SK-N-SH treated with all-trans-retinoic acid at 6 μM for 48 hours (cell line): ENCODE data around the gene GLI3.

Experiments used
- ATAC-seq: fragments of 200-7000 bp; cut with Tn5 transposase; 3 replicates; pipeline ENCODE4 v1.9.1; 2020; ENCODE audit warnings: mild to moderate bottlenecking, moderate library complexity
- ARNTL ChIP-seq: fragments of 450-650 bp; formaldehyde crosslinking; IDR thresholded peaks from 2 replicates; pipeline ENCODE4 v1.5.0; 2020; ENCODE audit warnings: low read depth, mild to moderate bottlenecking, moderate library complexity, borderline replicate concordance
- BACH2 ChIP-seq: fragments of 250-450 bp; sonication (Bioruptor Pico); IDR thresholded peaks from 2 replicates; pipeline ENCODE4 v1.9.0; 2021; ENCODE audit warnings: mild to moderate bottlenecking, borderline replicate concordance
- CREB5 ChIP-seq: fragments of 250-450 bp; sonication (Bioruptor Pico); IDR thresholded peaks from 2 replicates; pipeline ENCODE4 v1.5.1; 2020; ENCODE audit warnings: low read depth, mild to moderate bottlenecking, moderate library complexity
- CSDC2 ChIP-seq: fragments of 250-450 bp; sonication (Bioruptor Pico); IDR thresholded peaks from 2 replicates; pipeline ENCODE4 v1.5.0; 2020; ENCODE audit warnings: mild to moderate bottlenecking, moderate library complexity
- CSRNP3 ChIP-seq: fragments of 250-450 bp; sonication (Bioruptor Pico); IDR thresholded peaks from 2 replicates; pipeline ENCODE4 v1.5.1; 2021; ENCODE audit warnings: mild to moderate bottlenecking, moderate library complexity
- ESRRG ChIP-seq: fragments of 250-450 bp; sonication (Bioruptor Pico); IDR thresholded peaks from 2 replicates; pipeline ENCODE4 v1.6.1; 2021; ENCODE audit warnings: mild to moderate bottlenecking
- GLIS3 ChIP-seq: fragments of 250-450 bp; sonication (Bioruptor Pico); IDR thresholded peaks from 2 replicates; pipeline ENCODE4 v1.5.0; 2020; ENCODE audit warnings: mild to moderate bottlenecking, moderate library complexity
- ISL1 ChIP-seq: fragments of 250-450 bp; sonication (Bioruptor Pico); IDR thresholded peaks from 2 replicates; pipeline ENCODE4 v2.1.2; 2022; ENCODE audit warnings: mild to moderate bottlenecking, moderate library complexity
- OSR1 ChIP-seq: fragments of 250-450 bp; sonication (Bioruptor Pico); IDR thresholded peaks from 2 replicates; pipeline ENCODE4 v1.8.0; 2022; ENCODE audit warnings: moderate library complexity, mild to moderate bottlenecking, inconsistent platforms
- RARB ChIP-seq: fragments of 250-450 bp; sonication (Bioruptor Pico); IDR thresholded peaks from 2 replicates; pipeline ENCODE4 v1.8.0; 2021; ENCODE audit warnings: mild to moderate bottlenecking, moderate library complexity
- SNAI2 ChIP-seq: fragments of 250-450 bp; sonication (Bioruptor Pico); IDR thresholded peaks from 2 replicates; pipeline ENCODE4 v1.5.0; 2020; ENCODE audit warnings: mild to moderate bottlenecking, moderate library complexity
- TCF4 ChIP-seq: fragments of 250-450 bp; sonication (Bioruptor Pico); IDR thresholded peaks from 2 replicates; pipeline ENCODE4 v1.8.0; 2021; ENCODE audit warnings: mild to moderate bottlenecking, moderate library complexity, borderline replicate concordance
- TOX ChIP-seq: fragments of 250-450 bp; sonication (Bioruptor Pico); IDR thresholded peaks from 2 replicates; pipeline ENCODE4 v1.8.0; 2021; ENCODE audit warnings: mild to moderate bottlenecking, moderate library complexity, borderline replicate concordance
- TSHZ2 ChIP-seq: fragments of 250-450 bp; sonication (Bioruptor Pico); IDR thresholded peaks from 2 replicates; pipeline ENCODE4 v1.5.0; 2020; ENCODE audit warnings: mild to moderate bottlenecking, moderate library complexity
- ZC3H10 ChIP-seq: fragments of 250-450 bp; sonication (Bioruptor Pico); IDR thresholded peaks from 2 replicates; pipeline ENCODE4 v1.5.1; 2021; ENCODE audit warnings: mild to moderate bottlenecking, moderate library complexity
- ZFP3 ChIP-seq: fragments of 250-450 bp; sonication (Bioruptor Pico); IDR thresholded peaks from 2 replicates; pipeline ENCODE4 v1.5.0; 2020; ENCODE audit warnings: mild to moderate bottlenecking, moderate library complexity
- ZFP30 ChIP-seq: fragments of 450-650 bp; formaldehyde crosslinking; IDR thresholded peaks from 2 replicates; pipeline ENCODE4 v1.5.0; 2022; ENCODE audit warnings: mild to moderate bottlenecking, moderate library complexity
- ZNF565 ChIP-seq: fragments of 450-650 bp; formaldehyde crosslinking; conservative IDR thresholded peaks from 2 replicates; pipeline ENCODE4 v1.5.0; 2020; ENCODE audit warnings: low read depth, mild to moderate bottlenecking, moderate library complexity
- ZNF70 ChIP-seq: fragments of 450-650 bp; formaldehyde crosslinking; IDR thresholded peaks from 2 replicates; pipeline ENCODE4 v1.5.0; 2020; ENCODE audit warnings: mild to moderate bottlenecking, moderate library complexity
- ZNF8 ChIP-seq: fragments of 450-650 bp; formaldehyde crosslinking; IDR thresholded peaks from 2 replicates; pipeline ENCODE4 v1.5.0; 2020; ENCODE audit warnings: mild to moderate bottlenecking, moderate library complexity
- TF ChIP-seq, protein P1 (sequence below): fragments of 250-450 bp; sonication (Bioruptor Pico); IDR thresholded peaks from 2 replicates; pipeline ENCODE4 v1.8.0; 2021; ENCODE audit warnings: low read depth, mild to moderate bottlenecking, moderate library complexity, borderline replicate concordance

GLI3 gene

DNA sequence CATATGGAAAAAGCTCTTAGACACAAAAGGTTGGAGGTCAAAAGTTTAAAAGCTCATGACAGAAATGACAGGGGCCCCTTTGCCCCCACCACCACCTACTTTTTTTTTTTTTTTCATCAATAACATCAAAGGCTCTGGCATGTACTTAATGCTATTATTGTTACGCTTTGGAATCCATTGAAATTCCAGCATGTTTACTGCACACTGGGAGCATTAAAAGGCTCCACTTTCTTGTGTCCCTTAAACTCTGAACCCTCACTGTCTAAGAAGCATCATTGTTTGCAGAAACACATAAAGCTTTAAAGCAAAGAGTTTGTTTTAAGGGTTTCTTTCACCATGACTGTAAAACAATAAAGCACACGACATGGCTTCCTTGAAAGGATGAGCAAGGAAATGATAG, 149.4 kb downstream of the GLI3 start:
- TF ChIP-seq ZNF565 (CRISPR knock-in tag) (no peak), OSR1 (CRISPR knock-in tag) (no peak), ZNF8 (no peak), ZFP3 (CRISPR knock-in tag) (no peak), SNAI2 (CRISPR knock-in tag) (no peak)

GRCh38 chr7:42085531-42085930, 151.5 kb downstream of the GLI3 start:
- ATAC-seq = no peak

More for the DNA sequence above, 149.4 kb downstream of the GLI3 start:
- ATAC-seq = no peak

GRCh38 chr7:42084263-42084662, 152.7 kb downstream of the GLI3 start:
- no peak for ATAC-seq
- TF ChIP-seq, protein P1, sequence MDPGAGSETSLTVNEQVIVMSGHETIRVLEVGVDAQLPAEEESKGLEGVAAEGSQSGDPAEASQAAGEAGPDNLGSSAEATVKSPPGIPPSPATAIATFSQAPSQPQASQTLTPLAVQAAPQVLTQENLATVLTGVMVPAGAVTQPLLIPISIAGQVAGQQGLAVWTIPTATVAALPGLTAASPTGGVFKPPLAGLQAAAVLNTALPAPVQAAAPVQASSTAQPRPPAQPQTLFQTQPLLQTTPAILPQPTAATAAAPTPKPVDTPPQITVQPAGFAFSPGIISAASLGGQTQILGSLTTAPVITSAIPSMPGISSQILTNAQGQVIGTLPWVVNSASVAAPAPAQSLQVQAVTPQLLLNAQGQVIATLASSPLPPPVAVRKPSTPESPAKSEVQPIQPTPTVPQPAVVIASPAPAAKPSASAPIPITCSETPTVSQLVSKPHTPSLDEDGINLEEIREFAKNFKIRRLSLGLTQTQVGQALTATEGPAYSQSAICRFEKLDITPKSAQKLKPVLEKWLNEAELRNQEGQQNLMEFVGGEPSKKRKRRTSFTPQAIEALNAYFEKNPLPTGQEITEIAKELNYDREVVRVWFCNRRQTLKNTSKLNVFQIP (CRISPR knock-in tag) = no peak
- TF ChIP-seq ZFP3 (CRISPR knock-in tag) (no peak), ZC3H10 (no peak), RARB (CRISPR knock-in tag) (no peak), ZFP30 (no peak), OSR1 (CRISPR knock-in tag) (no peak), SNAI2 (CRISPR knock-in tag) (no peak)

More at GRCh38 chr7:42085531-42085930, 151.5 kb downstream of the GLI3 start:
- TF ChIP-seq ZNF8 (no peak), ZFP3 (CRISPR knock-in tag) (no peak), OSR1 (CRISPR knock-in tag) (no peak), RARB (CRISPR knock-in tag) (no peak), SNAI2 (CRISPR knock-in tag) (no peak), ZC3H10 (no peak)

DNA sequence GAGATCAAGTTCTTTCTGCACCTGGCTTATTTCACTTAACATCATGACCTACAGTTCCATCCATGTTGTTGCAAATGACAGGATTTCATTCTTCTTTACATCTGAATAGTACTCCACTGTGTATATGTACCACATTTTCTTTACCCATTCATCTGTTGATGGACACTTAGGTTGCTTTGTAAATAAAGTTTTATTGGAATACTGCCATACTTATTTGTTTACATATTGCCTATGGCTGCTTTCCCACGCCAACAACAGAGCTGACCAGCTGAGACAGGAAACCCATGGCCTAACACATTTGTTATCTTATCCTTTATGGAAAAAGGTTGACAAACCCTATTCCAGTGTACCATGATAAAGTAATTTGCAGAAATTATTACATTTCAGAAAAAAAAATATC, 153.7 kb downstream of the GLI3 start:
- no peak for ATAC-seq
- no peak for TF ChIP-seq ZNF565 (CRISPR knock-in tag)
- no peak for TF ChIP-seq BACH2 (CRISPR knock-in tag)

- TF ChIP-seq BACH2 (CRISPR knock-in tag) = no peak
- no peak for TF ChIP-seq TSHZ2 (CRISPR knock-in tag)
- no peak for TF ChIP-seq TOX (CRISPR knock-in tag)
- no peak for TF ChIP-seq CSRNP3 (CRISPR knock-in tag)
- TF ChIP-seq ZNF565 (CRISPR knock-in tag) = no peak
- no peak for TF ChIP-seq ZFP30
- TF ChIP-seq RARB (CRISPR knock-in tag) = no peak
- TF ChIP-seq ESRRG (CRISPR knock-in tag) = no peak
- no peak for TF ChIP-seq ZC3H10
- TF ChIP-seq ZFP3 (CRISPR knock-in tag) = no peak
- no peak for TF ChIP-seq ISL1 (CRISPR knock-in tag)
- no peak for TF ChIP-seq SNAI2 (CRISPR knock-in tag)
- TF ChIP-seq OSR1 (CRISPR knock-in tag) = no peak
- no peak for TF ChIP-seq GLIS3 (CRISPR knock-in tag)
- TF ChIP-seq TCF4 (CRISPR knock-in tag) = no peak
- no peak for ATAC-seq
Measured at GRCh38 chr7:42082144-42082543, 154.9 kb downstream of the GLI3 start.

DNA sequence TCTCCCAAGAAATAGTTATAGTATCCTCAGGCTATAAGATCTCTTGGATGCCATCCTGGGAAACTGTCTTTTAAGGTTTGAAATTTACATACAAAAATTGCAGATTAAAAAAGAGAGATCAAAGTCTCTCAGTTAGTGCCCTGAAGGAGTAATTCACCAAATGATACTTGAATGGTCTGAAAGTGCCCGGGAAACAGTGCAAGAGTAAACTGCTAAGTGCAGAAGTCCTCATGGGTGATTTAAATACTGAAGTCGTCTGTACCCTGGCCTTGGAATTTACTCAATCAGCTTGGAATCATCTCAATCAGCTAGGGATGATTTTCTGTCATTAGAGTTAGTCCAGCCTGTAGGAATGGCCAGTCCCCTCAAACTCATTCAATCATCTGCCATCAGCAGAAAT, 155.3 kb downstream of the GLI3 start:
- no peak for ATAC-seq
- TF ChIP-seq ARNTL = no peak
- TF ChIP-seq RARB (CRISPR knock-in tag) = no peak
- TF ChIP-seq, protein P1 (CRISPR knock-in tag) = no peak
- TF ChIP-seq BACH2 (CRISPR knock-in tag) = no peak
- no peak for TF ChIP-seq CSRNP3 (CRISPR knock-in tag)
- TF ChIP-seq OSR1 (CRISPR knock-in tag) = no peak
- TF ChIP-seq ZNF70 (CRISPR knock-in tag) = no peak
- TF ChIP-seq ZFP30 = no peak
- TF ChIP-seq ISL1 (CRISPR knock-in tag) = no peak
- no peak for TF ChIP-seq CREB5 (CRISPR knock-in tag)
- TF ChIP-seq GLIS3 (CRISPR knock-in tag) = no peak
- no peak for TF ChIP-seq TOX (CRISPR knock-in tag)
- TF ChIP-seq CSDC2 (CRISPR knock-in tag) = no peak
